Measurements from ENCODE around the gene TRPM2. TPM values are rescaled to one million over a fixed set of nuclear protein-coding genes. Genes with fewer than 3 reads are reported as not detected.
"Not testable (repeated sequence)": the region's sequence is repeated elsewhere in the genome, so short reads cannot be mapped to it uniquely, and the experiment has no call there.

TRPM2 gene
- total RNA-seq, 5 donors from 2014 or later (not counting 1 experiment from before 2014, with no cell fraction given): 1.2 to 8.6 (median 3.6) TPM

DNA sequence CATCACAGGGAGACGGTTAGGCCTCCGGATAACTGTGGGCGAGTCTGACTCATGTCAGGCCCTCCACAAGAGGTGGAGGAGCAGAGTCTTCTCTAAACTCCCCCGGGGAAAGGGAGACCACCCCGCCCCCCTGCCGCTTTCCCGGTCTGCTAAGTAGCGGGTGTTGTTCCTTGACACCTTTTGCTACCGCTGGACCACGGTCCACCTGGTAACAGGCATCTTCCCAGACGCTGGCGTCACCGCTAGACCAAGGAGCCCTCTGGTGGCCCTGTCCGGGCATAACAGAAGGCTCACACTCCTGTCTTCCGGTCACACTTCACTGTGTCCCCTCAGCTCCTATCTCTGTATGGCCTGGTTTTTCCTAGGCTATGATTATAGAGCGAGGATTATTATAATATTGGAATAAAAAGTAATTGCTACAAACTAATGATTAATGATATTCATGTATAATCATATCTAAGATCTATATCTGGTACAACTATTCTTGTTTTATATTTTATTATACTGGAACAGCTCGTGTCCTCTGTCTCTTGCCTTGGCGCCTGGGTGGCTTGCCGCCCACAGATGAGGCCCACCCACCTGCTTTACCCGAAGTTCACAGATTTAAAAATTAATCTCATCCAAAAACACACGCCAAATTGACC is 126.3 kb downstream of the TRPM2 start:
- H3K36me3 ChIP-seq (ENCODE audit: control insufficient read depth in 2 of 2, extremely low read depth in 1 of 2, insufficient read depth in 1 of 2, low read length in 1 of 2); H3K9me3 ChIP-seq; CTCF ChIA-PET; H3K4me1 Mint-ChIP-seq; POLR2A ChIA-PET; H3K4me1 ChIP-seq (ENCODE audit: control insufficient read depth in 1 of 2, extremely low read depth in 1 of 2, insufficient read depth in 2 of 2, low read length in 2 of 2); H3K4me3 ChIP-seq (ENCODE audit: control insufficient read depth in 1 of 2, extremely low read depth in 1 of 2, low read length in 1 of 2); H3K27ac Mint-ChIP-seq; H3K9me3 Mint-ChIP-seq; H3K36me3 Mint-ChIP-seq; H3K27me3 Mint-ChIP-seq; ATAC-seq (replicated peaks in 1 of 4); H3K27ac ChIP-seq (ENCODE audit: low read length): not testable (repeated sequence)
- H3K4me3 Mint-ChIP-seq: peak overlapping the region in 1 of 3 donors; percentile 24
- peaks cover 0 to 31% of the 10 kb centered on the region in 2 experiments for H3K27me3 ChIP-seq (replicated peaks in 1 of 2; ENCODE audit: control insufficient read depth in 2 of 2, extremely low read depth in 1 of 2, insufficient read depth in 2 of 2, low read length in 1 of 2)
- DNase-seq: peak in 24 of 35 experiments; percentile 3 to 52 (median 30)
- WGBS (ENCODE audit: insufficient coverage): 61% methylated on average over 6 of the region's 21 CpGs

DNA sequence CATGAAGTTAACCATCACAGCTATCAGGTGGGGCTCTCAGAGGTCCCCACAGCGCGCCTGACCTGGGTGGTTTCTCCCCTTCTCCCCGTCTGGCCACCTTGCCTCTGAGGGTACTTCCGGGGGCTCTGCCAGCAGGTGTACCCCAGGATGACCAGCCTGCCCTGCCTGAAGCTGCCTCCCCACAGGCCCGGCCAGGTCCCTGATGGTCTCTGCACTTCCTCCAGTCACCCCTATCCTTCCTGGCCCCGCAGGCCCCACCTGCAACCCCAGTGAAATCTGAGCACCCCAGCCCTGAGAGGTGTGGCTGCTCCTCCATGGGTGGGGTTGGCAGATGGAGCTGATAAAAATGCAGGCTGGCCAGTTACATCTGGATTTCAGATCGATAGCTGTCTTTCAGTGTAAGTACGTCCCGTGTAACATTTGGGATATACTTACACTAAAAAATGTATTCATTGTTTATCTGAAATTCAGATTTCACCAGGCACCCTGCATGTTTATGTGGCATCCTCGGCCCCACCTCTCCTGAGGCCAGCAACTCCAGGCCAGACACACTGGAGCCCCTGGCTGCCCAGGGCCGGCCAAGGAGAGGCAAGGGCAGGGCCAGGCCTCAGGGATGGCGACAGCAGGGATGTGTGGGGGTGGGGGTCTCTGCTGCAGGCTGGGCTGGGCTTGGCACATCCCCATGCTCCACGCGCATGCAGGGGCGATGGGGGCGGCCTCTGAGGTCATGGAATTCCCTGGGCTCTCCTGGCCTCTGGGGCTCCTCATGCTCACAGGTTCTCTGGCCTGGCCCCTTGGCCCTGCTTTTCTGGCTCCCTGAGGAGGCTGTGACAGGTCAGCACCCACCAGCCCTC is 127.0 kb downstream of the TRPM2 start:
- ChIA-PET CTCF (interaction anchor here in 1 of 2 donors (0.6 kb wide), 1 partner anchor 14 kb away, joined by 3 read pairs; no protein-coding TSS in a partner anchor), POLR2A (no interaction called here)
- H3K9me3 ChIP-seq: no peaks in the 10 kb centered on the region
- H3K4me1 ChIP-seq (ENCODE audit: control insufficient read depth in 1 of 2, extremely low read depth in 1 of 2, insufficient read depth in 2 of 2, low read length in 2 of 2): peaks cover 1 to 5% of the 10 kb centered on the region in 2 experiments
- DNase-seq: no peak
- peaks cover 0 to 33% of the 10 kb centered on the region in 2 experiments for H3K27me3 ChIP-seq (replicated peaks in 1 of 2; ENCODE audit: control insufficient read depth in 2 of 2, extremely low read depth in 1 of 2, insufficient read depth in 2 of 2, low read length in 1 of 2)
- Mint-ChIP-seq H3K27ac (no peak overlapping the region), H3K36me3 (no peaks in the 10 kb centered on the region), H3K9me3 (no peaks in the 10 kb centered on the region), H3K4me3 (no peak overlapping the region), H3K4me1 (peaks cover 6 to 13% (median 8%) of the 10 kb centered on the region in 3 donors), H3K27me3 (no peaks in the 10 kb centered on the region)
- ATAC-seq (replicated peaks in 1 of 4): no peak
- H3K36me3 ChIP-seq (ENCODE audit: control insufficient read depth in 2 of 2, extremely low read depth in 1 of 2, insufficient read depth in 1 of 2, low read length in 1 of 2): no peaks in the 10 kb centered on the region
- no peak overlapping the region for H3K27ac ChIP-seq (ENCODE audit: low read length)
- 84% methylated on average over 9 of the region's 16 CpGs for WGBS (ENCODE audit: insufficient coverage)
- H3K4me3 ChIP-seq (ENCODE audit: control insufficient read depth in 1 of 2, extremely low read depth in 1 of 2, low read length in 1 of 2): no peak overlapping the region

- H3K4me1 Mint-ChIP-seq: peaks cover 12 to 18% (median 14%) of the 10 kb centered on the region in 3 donors
- DNase-seq (no peak), ATAC-seq (replicated peaks in 1 of 4) (no peak)
- H3K4me3 ChIP-seq (ENCODE audit: control insufficient read depth in 1 of 2, extremely low read depth in 1 of 2, low read length in 1 of 2): no peak overlapping the region
- H3K36me3 ChIP-seq (ENCODE audit: control insufficient read depth in 2 of 2, extremely low read depth in 1 of 2, insufficient read depth in 1 of 2, low read length in 1 of 2): no peaks in the 10 kb centered on the region
- H3K27me3 ChIP-seq (replicated peaks in 1 of 2; ENCODE audit: control insufficient read depth in 2 of 2, extremely low read depth in 1 of 2, insufficient read depth in 2 of 2, low read length in 1 of 2): peaks cover 0 to 27% of the 10 kb centered on the region in 2 experiments
- no peaks in the 10 kb centered on the region for H3K9me3 ChIP-seq
- no peak overlapping the region for H3K4me3 Mint-ChIP-seq
- H3K27me3 Mint-ChIP-seq: peaks cover 0 to 3% of the 10 kb centered on the region in 2 donors
- WGBS (ENCODE audit: insufficient coverage): 89% methylated on average over 12 of the region's 14 CpGs
- no peaks in the 10 kb centered on the region for H3K36me3 Mint-ChIP-seq
- POLR2A ChIA-PET: interaction anchor here in 1 of 2 donors (0.7 kb wide), 1 partner anchor 412 kb away, joined by 3 read pairs; no protein-coding TSS in a partner anchor
- no peak overlapping the region for H3K27ac ChIP-seq (ENCODE audit: low read length)
- H3K4me1 ChIP-seq (ENCODE audit: control insufficient read depth in 1 of 2, extremely low read depth in 1 of 2, insufficient read depth in 2 of 2, low read length in 2 of 2): peaks cover 11 to 16% of the 10 kb centered on the region in 2 experiments
- H3K27ac Mint-ChIP-seq: no peak overlapping the region
- CTCF ChIA-PET: no interaction called here
- no peaks in the 10 kb centered on the region for H3K9me3 Mint-ChIP-seq
Measured at GRCh38 chr21:44482581-44483287, 129.3 kb downstream of the TRPM2 start.

- ATAC-seq (replicated peaks in 1 of 4): no peak
- Mint-ChIP-seq H3K9me3 (no peaks in the 10 kb centered on the region), H3K4me3 (no peak overlapping the region), H3K4me1 (peaks cover 12 to 18% (median 15%) of the 10 kb centered on the region in 3 donors), H3K36me3 (no peaks in the 10 kb centered on the region), H3K27me3 (peaks cover 0 to 3% of the 10 kb centered on the region in 2 donors), H3K27ac (no peak overlapping the region)
- Histone ChIP-seq H3K4me1 (ENCODE audit: control insufficient read depth in 1 of 2, extremely low read depth in 1 of 2, insufficient read depth in 2 of 2, low read length in 2 of 2) (peaks cover 11 to 16% of the 10 kb centered on the region in 2 experiments), H3K27me3 (replicated peaks in 1 of 2; ENCODE audit: control insufficient read depth in 2 of 2, extremely low read depth in 1 of 2, insufficient read depth in 2 of 2, low read length in 1 of 2) (peaks cover 0 to 28% of the 10 kb centered on the region in 2 experiments), H3K36me3 (ENCODE audit: control insufficient read depth in 2 of 2, extremely low read depth in 1 of 2, insufficient read depth in 1 of 2, low read length in 1 of 2) (no peaks in the 10 kb centered on the region), H3K4me3 (ENCODE audit: control insufficient read depth in 1 of 2, extremely low read depth in 1 of 2, low read length in 1 of 2) (no peak overlapping the region), H3K9me3 (no peaks in the 10 kb centered on the region), H3K27ac (ENCODE audit: low read length) (no peak overlapping the region)
- 69% methylated on average over 12 of the region's 28 CpGs for WGBS (ENCODE audit: insufficient coverage)
- ChIA-PET CTCF (no interaction called here), POLR2A (no interaction called here)
- no peak for DNase-seq
Measured at GRCh38 chr21:44483288-44484237, 130.1 kb downstream of the TRPM2 start.

DNA sequence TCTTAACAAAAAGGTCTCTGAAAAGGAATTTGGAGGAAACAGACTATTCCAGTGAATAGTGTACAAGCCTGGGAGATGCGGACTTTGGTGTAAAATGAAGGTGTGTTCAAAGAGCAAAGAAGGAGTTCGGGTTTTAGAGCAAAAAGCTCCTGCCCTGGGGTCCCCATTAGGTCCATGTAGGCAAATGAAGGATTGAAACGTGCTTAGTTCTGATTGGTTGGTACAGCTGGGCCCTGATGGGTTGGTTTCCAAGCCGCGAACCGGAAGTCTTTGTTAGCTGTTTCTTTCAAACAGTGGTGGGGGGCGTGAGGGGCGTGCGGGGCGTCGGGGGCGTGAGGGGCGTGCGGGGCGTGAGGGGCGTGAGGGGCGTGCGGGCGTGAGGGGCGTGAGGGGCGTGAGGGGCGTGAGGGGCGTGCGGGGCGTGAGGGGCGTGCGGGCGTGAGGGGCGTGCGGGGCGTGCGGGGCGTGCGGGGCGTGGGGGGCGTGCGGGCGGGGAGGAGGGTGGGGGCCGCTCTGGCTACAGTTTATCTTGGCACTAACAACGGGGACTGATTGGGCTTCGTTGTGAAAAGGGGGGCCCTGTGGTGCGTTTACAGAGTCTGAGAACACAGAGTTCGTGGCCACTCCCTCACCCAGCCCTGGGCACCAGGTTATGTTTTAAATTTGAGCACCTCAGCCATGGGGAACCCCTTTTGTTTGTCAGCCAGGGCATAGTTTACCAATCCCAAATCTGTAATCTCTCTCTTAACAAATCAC is 131.3 kb downstream of the TRPM2 start:
- Histone ChIP-seq H3K4me1 (ENCODE audit: control insufficient read depth in 1 of 2, extremely low read depth in 1 of 2, insufficient read depth in 2 of 2, low read length in 2 of 2) (peaks cover 11 to 13% of the 10 kb centered on the region in 2 experiments), H3K9me3 (no peaks in the 10 kb centered on the region), H3K27ac (ENCODE audit: low read length) (no peak overlapping the region), H3K36me3 (ENCODE audit: control insufficient read depth in 2 of 2, extremely low read depth in 1 of 2, insufficient read depth in 1 of 2, low read length in 1 of 2) (no peaks in the 10 kb centered on the region), H3K27me3 (replicated peaks in 1 of 2; ENCODE audit: control insufficient read depth in 2 of 2, extremely low read depth in 1 of 2, insufficient read depth in 2 of 2, low read length in 1 of 2) (peaks cover 0 to 25% of the 10 kb centered on the region in 2 experiments), H3K4me3 (ENCODE audit: control insufficient read depth in 1 of 2, extremely low read depth in 1 of 2, low read length in 1 of 2) (no peak overlapping the region)
- no peaks in the 10 kb centered on the region for H3K9me3 Mint-ChIP-seq
- peaks cover 3% of the 10 kb centered on the region in 2 donors for H3K27me3 Mint-ChIP-seq
- ChIA-PET CTCF (no interaction called here), POLR2A (no interaction called here)
- H3K36me3 Mint-ChIP-seq: no peaks in the 10 kb centered on the region
- no peak overlapping the region for H3K27ac Mint-ChIP-seq
- H3K4me3 Mint-ChIP-seq: peak overlapping the region in 2 of 3 donors; percentile 77 to 78
- 89% methylated on average over 14 of the region's 43 CpGs for WGBS (ENCODE audit: insufficient coverage)
- peaks cover 6 to 10% (median 8%) of the 10 kb centered on the region in 3 donors for H3K4me1 Mint-ChIP-seq
- DNase-seq: no peak
- no peak for ATAC-seq (replicated peaks in 1 of 4)
